Measurements from ENCODE around the gene IGFBP2.

- TF ChIP-seq CTCF (IDR thresholded peaks at IDR 0.05; ENCODE audit: low read depth, low read length, missing input control) (no peak), RAD21 (IDR thresholded peaks at IDR 0.05) (no peak), HNF4G (IDR thresholded peaks at IDR 0.05) (no peak), TAF1 (conservative IDR thresholded peaks at IDR 0.05) (no peak), REST (IDR thresholded peaks at IDR 0.05) (no peak), MAX (IDR thresholded peaks at IDR 0.05) (no peak), RXRA (IDR thresholded peaks at IDR 0.05) (no peak), GABPA (IDR thresholded peaks at IDR 0.05 in 1 of 2, conservative IDR thresholded peaks at IDR 0.05 in 1 of 2) (no peak), SP1 (IDR thresholded peaks at IDR 0.05) (no peak), ATF3 (IDR thresholded peaks at IDR 0.05) (no peak), YY1 (IDR thresholded peaks at IDR 0.05) (no peak), JUND (IDR thresholded peaks at IDR 0.05) (no peak), ZBTB33 (IDR thresholded peaks at IDR 0.05) (no peak), EGR1 (IDR thresholded peaks at IDR 0.05; ENCODE audit: low read depth in 2 of 2) (no peak)
Observed at GRCh38 chr2:216701544-216701943, 68.3 kb downstream of the IGFBP2 start.
